Measurements from ENCODE around the gene RSPO4. TPM values are rescaled to one million over a fixed set of nuclear protein-coding genes. Genes with fewer than 3 reads are reported as not detected.

RSPO4 gene
- polyA plus RNA-seq, 3 donors from 2014 or later: not detected

GRCh38 chr20:971346-971745 lies 30.8 kb downstream of the RSPO4 start:
- Mint-ChIP-seq H3K27ac (no peak overlapping the region), H3K4me1 (peaks cover 0 to 1% of the 10 kb centered on the region in 2 donors), H3K36me3 (no peaks in the 10 kb centered on the region), H3K27me3 (ENCODE audit: low read depth in 3 of 3) (peaks cover 1 to 6% (median 3%) of the 10 kb centered on the region in 3 donors), H3K9me3 (no peaks in the 10 kb centered on the region), H3K4me3 (no peak overlapping the region)
- DNase-seq: no peak

DNA sequence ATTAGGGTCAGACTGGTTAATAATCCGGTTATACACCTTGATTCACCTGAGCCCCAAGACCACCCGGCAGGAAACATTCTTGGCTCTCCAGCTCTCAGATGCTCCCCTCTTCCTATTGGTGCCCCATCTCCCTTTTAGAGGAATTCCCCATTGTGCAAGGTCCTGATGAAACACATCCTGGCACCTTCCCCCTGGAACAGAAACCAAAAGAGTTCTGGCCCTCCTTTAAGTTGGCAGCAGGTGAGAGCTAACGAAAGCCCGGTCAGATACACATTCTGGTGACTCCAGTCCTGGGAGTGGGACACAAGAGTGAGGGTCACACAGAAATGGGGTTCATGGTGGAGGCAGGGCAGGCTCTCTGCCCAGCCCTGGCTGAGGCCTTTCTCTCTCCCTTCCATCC lies 32.2 kb downstream of the RSPO4 start:
- DNase-seq: no peak
- no peaks in the 10 kb centered on the region for H3K9me3 Mint-ChIP-seq
- H3K27me3 Mint-ChIP-seq (ENCODE audit: low read depth in 3 of 3): peaks cover 3 to 8% (median 3%) of the 10 kb centered on the region in 3 donors
- no peak overlapping the region for H3K4me3 Mint-ChIP-seq
- H3K27ac Mint-ChIP-seq: no peak overlapping the region
- H3K4me1 Mint-ChIP-seq: peaks cover 0 to 1% of the 10 kb centered on the region in 2 donors
- H3K36me3 Mint-ChIP-seq: no peaks in the 10 kb centered on the region

DNA sequence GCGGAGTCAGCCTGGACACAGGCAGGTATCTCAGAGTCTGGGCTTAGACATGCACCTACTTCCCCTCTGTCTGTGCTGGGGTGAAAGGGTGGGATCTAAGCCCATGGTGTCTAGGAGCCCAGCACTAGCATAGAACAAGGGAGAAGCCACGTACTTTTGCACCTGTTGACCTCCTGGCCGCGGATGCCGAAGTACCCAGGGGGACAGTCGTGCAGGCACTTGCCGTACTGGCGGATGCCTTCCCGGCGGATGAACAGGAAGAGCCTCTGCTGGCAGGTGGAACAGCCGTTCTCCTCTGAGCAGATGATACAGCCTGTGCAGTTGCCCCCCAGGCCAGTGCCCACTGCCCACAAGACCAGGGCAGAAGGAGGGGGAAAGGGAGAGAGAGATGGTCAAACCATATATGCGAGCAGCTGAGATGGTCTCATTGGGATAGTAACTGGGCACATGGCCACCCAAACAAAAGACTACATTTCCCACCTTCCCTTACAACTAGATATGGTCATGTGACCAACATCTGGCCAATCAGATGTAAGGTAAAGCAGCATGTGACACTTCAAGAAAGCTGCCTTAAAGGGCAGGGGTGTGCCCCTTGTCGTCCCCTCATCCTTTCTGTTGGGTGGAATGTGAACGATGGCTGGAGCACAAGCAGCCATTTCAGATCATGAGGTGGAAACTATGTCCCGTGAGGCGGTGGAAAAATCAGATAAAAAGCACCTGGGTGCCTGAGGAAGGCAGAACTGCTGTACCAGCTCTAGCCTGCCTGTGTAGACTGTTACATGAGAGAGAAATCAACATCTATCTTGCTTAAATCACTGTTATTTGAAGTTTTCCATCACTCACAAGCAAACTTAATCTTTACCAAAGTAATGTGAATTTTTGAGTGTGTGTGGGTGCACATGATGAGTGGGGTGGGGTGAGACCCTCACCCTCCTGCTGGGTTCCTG lies 34.0 kb downstream of the RSPO4 start:
- Mint-ChIP-seq H3K27me3 (ENCODE audit: low read depth in 3 of 3) (peaks cover 3 to 8% (median 5%) of the 10 kb centered on the region in 3 donors), H3K4me3 (no peak overlapping the region), H3K9me3 (no peaks in the 10 kb centered on the region), H3K27ac (no peak overlapping the region), H3K36me3 (no peaks in the 10 kb centered on the region), H3K4me1 (no peaks in the 10 kb centered on the region)
- DNase-seq: no peak

DNA sequence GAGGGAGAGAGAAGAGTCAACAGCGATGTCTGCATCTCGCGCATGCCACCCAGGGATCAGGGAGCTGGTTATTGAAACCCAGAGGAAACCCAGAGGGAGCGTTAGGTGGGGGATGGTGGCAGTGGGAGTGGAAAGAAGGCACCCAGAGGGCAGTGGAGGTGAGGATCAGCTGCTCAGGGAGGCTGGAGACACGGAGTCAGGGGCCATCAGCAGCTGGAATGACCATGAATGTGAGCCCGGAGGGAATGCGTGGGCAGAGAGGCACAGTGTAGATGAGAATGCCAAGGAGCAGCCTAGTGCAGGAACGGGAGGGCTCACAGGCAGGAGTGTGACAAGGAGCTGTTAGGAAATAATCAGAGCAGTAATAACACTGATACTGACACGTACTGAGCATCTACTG lies 36.2 kb downstream of the RSPO4 start:
- DNase-seq: no peak
- no peak overlapping the region for H3K4me3 Mint-ChIP-seq
- peaks cover 0 to 2% of the 10 kb centered on the region in 2 donors for H3K4me1 Mint-ChIP-seq
- no peak overlapping the region for H3K27ac Mint-ChIP-seq
- no peaks in the 10 kb centered on the region for H3K36me3 Mint-ChIP-seq
- no peaks in the 10 kb centered on the region for H3K9me3 Mint-ChIP-seq
- H3K27me3 Mint-ChIP-seq (ENCODE audit: low read depth in 3 of 3): peaks cover 0 to 7% (median 5%) of the 10 kb centered on the region in 3 donors

- H3K9me3 Mint-ChIP-seq: no peaks in the 10 kb centered on the region
- no peak for DNase-seq
- no peaks in the 10 kb centered on the region for H3K36me3 Mint-ChIP-seq
- no peak overlapping the region for H3K4me3 Mint-ChIP-seq
- peaks cover 4 to 8% (median 5%) of the 10 kb centered on the region in 3 donors for H3K27me3 Mint-ChIP-seq (ENCODE audit: low read depth in 3 of 3)
- peaks cover 9 to 18% of the 10 kb centered on the region in 2 donors for H3K4me1 Mint-ChIP-seq
- peak overlapping the region in 1 of 6 donors; percentile 3 for H3K27ac Mint-ChIP-seq
Measured at GRCh38 chr20:963795-964194, 38.3 kb downstream of the RSPO4 start.

DNA sequence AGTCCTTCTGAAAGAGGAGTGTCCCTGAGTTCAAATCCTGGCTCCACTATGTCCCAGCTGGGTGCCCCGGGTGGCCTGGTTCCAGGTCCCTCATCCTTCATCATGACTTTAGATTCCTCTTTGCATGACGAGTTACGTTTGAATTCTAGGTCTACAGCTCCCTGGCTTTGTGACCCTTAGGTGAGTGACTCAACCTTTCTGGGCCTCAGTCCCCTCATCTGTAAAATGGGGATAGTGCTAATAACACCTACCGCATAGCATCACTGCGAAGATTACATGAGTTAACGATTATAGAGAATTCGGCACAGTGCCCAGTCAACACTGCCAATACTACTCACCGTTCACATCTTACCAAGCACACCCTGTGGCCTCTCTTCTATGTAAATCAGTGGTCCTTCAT lies 39.4 kb downstream of the RSPO4 start:
- Mint-ChIP-seq H3K27me3 (ENCODE audit: low read depth in 3 of 3) (peaks cover 4 to 14% (median 4%) of the 10 kb centered on the region in 3 donors), H3K4me3 (no peak overlapping the region), H3K9me3 (no peaks in the 10 kb centered on the region), H3K4me1 (peaks cover 13 to 25% of the 10 kb centered on the region in 2 donors), H3K36me3 (no peaks in the 10 kb centered on the region), H3K27ac (no peak overlapping the region)
- no peak for DNase-seq

GRCh38 chr20:962223-962622 lies 39.9 kb downstream of the RSPO4 start:
- no peaks in the 10 kb centered on the region for H3K9me3 Mint-ChIP-seq
- H3K4me1 Mint-ChIP-seq: peaks cover 13 to 25% of the 10 kb centered on the region in 2 donors
- no peaks in the 10 kb centered on the region for H3K36me3 Mint-ChIP-seq
- DNase-seq: no peak
- H3K27ac Mint-ChIP-seq: peak overlapping the region in 1 of 6 donors; percentile 14
- peaks cover 4 to 16% (median 4%) of the 10 kb centered on the region in 3 donors for H3K27me3 Mint-ChIP-seq (ENCODE audit: low read depth in 3 of 3)
- H3K4me3 Mint-ChIP-seq: no peak overlapping the region

DNA sequence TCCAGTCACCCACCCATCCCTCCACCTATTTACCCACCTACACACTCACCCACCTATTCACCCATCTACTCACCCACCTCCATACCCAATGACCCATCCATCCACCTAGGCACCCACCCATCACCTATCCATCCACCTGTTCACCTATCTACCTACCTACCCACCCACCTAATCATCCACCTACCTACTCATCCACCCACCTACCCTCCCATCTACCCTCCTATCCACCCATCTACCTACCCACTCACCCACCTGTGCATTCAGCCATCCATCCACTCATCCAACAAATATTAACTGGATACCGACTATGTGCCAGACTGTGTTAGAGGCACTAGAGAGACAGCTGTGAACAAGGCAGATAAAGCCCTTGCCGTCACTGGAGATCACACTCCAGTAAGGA lies 40.3 kb downstream of the RSPO4 start:
- no peak overlapping the region for H3K4me3 Mint-ChIP-seq
- H3K36me3 Mint-ChIP-seq: no peaks in the 10 kb centered on the region
- peaks cover 4 to 16% (median 4%) of the 10 kb centered on the region in 3 donors for H3K27me3 Mint-ChIP-seq (ENCODE audit: low read depth in 3 of 3)
- peaks cover 13 to 25% of the 10 kb centered on the region in 2 donors for H3K4me1 Mint-ChIP-seq
- no peak overlapping the region for H3K27ac Mint-ChIP-seq
- no peak for DNase-seq
- no peaks in the 10 kb centered on the region for H3K9me3 Mint-ChIP-seq

- DNase-seq: no peak
- Mint-ChIP-seq H3K36me3 (no peaks in the 10 kb centered on the region), H3K4me1 (peaks cover 15 to 25% of the 10 kb centered on the region in 2 donors), H3K9me3 (no peaks in the 10 kb centered on the region), H3K4me3 (no peak overlapping the region), H3K27ac (peak overlapping the region in 1 of 6 donors; percentile 83), H3K27me3 (ENCODE audit: low read depth in 3 of 3) (peaks cover 8 to 19% (median 9%) of the 10 kb centered on the region in 3 donors)
Measured at GRCh38 chr20:959996-960615, 42.0 kb downstream of the RSPO4 start.

- peak in 1 of 3 donors; percentile 17 for DNase-seq
- peak overlapping the region; percentile 21 to 78 (median 33) for H3K4me3 Mint-ChIP-seq
- H3K27ac Mint-ChIP-seq: peak overlapping the region in 2 of 6 donors; percentile 35 to 53
- H3K4me1 Mint-ChIP-seq: peaks cover 15 to 25% of the 10 kb centered on the region in 2 donors
- H3K36me3 Mint-ChIP-seq: no peaks in the 10 kb centered on the region
- peaks cover 6 to 19% (median 11%) of the 10 kb centered on the region in 3 donors for H3K27me3 Mint-ChIP-seq (ENCODE audit: low read depth in 3 of 3)
- no peaks in the 10 kb centered on the region for H3K9me3 Mint-ChIP-seq
Measured at GRCh38 chr20:958936-959815, 42.9 kb downstream of the RSPO4 start.

GRCh38 chr20:957544-957943 lies 44.6 kb downstream of the RSPO4 start:
- DNase-seq: no peak

GRCh38 chr20:956330-956951 lies 45.7 kb downstream of the RSPO4 start:
- Mint-ChIP-seq H3K27ac (no peak overlapping the region), H3K27me3 (ENCODE audit: low read depth in 3 of 3) (peaks cover 6 to 19% (median 18%) of the 10 kb centered on the region in 3 donors), H3K36me3 (no peaks in the 10 kb centered on the region), H3K4me1 (peaks cover 15 to 25% of the 10 kb centered on the region in 2 donors), H3K4me3 (no peak overlapping the region), H3K9me3 (peaks cover 0 to 2% (median 0%) of the 10 kb centered on the region in 6 donors)
- peak; percentile 63 to 69 (median 65) for DNase-seq

More at GRCh38 chr20:957544-957943, 44.6 kb downstream of the RSPO4 start:
- peaks cover 6 to 19% (median 16%) of the 10 kb centered on the region in 3 donors for H3K27me3 Mint-ChIP-seq (ENCODE audit: low read depth in 3 of 3)
- H3K9me3 Mint-ChIP-seq: no peaks in the 10 kb centered on the region
- peaks cover 15 to 25% of the 10 kb centered on the region in 2 donors for H3K4me1 Mint-ChIP-seq
- no peaks in the 10 kb centered on the region for H3K36me3 Mint-ChIP-seq
- H3K4me3 Mint-ChIP-seq: no peak overlapping the region
- no peak overlapping the region for H3K27ac Mint-ChIP-seq

DNA sequence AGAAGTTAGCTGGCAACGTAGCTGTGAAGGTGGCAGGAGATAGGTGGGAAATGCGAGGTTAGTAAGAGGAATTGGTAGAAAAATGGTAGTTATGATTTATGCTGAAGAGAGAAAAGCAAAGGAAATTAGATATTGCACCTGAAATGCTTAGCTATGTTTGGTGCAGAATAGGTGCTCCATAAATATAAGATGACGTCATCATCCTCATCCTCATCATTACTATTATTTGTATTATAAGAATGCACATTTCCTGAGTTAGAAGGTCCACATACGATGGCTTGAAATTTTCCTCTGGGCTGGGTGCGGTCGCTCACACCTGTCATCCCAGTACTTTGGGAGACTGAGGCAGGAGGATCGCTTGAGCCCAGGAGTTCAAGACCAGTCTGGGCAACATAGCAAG lies 46.5 kb downstream of the RSPO4 start:
- H3K36me3 Mint-ChIP-seq: no peaks in the 10 kb centered on the region
- DNase-seq: no peak
- H3K27me3 Mint-ChIP-seq (ENCODE audit: low read depth in 3 of 3): peaks cover 6 to 19% (median 18%) of the 10 kb centered on the region in 3 donors
- H3K9me3 Mint-ChIP-seq: peaks cover 0 to 2% (median 0%) of the 10 kb centered on the region in 6 donors
- H3K27ac Mint-ChIP-seq: no peak overlapping the region
- no peak overlapping the region for H3K4me3 Mint-ChIP-seq
- peaks cover 15 to 20% of the 10 kb centered on the region in 2 donors for H3K4me1 Mint-ChIP-seq

All from immature natural killer cell (primary cell).